Astrocyte (in vitro differentiated cells and primary cell): Measurements from ENCODE around the gene MMD.

Source experiments
- EZH2 ChIP-seq: IDR thresholded peaks from 2 replicates; pipeline ENCODE4 v1.6.1; 2012; ENCODE audit warnings: mild to moderate bottlenecking, low read length, inconsistent platforms; ENCODE audit not compliant: insufficient read depth
- TF ChIP-seq, protein P1 (sequence below): IDR thresholded peaks from 2 replicates; pipeline ENCODE4 v1.5.1; 2011; ENCODE audit warnings: low read depth, mild to moderate bottlenecking, inconsistent platforms, low read length, moderate library complexity; ENCODE audit not compliant: insufficient read depth

DNA sequence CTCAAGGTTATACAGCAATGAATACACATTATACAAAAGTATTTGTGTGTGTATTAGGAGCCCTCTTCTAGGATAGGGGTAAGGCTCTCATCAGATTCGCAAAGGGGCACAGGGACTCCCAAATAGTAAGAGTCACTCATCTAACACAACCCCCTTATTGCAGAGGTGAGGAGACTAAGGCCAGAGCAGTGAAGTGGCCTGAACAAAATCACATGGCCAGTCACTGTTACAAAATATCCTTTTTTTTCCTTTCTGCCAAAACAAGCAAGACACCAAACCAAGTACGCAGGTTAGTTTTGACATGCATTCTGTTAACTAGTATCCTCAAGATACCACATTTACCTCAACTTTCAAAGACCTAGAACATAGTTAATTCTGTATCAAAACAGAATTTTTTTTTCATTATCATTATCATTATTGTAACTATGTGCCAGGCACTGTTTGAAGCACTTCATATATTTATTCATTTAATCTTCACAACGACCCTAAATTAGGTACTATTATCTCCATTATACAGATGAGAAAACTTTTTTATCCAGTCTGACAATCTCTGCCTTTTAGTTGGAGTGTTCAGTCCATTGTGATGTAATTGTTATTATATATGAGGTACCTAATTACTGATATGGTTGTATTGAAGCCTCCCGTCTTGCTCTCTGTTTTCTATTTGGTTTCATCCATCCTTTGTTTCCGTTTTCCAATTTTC is 25.7 kb downstream of the MMD start:
- TF ChIP-seq, protein P1, sequence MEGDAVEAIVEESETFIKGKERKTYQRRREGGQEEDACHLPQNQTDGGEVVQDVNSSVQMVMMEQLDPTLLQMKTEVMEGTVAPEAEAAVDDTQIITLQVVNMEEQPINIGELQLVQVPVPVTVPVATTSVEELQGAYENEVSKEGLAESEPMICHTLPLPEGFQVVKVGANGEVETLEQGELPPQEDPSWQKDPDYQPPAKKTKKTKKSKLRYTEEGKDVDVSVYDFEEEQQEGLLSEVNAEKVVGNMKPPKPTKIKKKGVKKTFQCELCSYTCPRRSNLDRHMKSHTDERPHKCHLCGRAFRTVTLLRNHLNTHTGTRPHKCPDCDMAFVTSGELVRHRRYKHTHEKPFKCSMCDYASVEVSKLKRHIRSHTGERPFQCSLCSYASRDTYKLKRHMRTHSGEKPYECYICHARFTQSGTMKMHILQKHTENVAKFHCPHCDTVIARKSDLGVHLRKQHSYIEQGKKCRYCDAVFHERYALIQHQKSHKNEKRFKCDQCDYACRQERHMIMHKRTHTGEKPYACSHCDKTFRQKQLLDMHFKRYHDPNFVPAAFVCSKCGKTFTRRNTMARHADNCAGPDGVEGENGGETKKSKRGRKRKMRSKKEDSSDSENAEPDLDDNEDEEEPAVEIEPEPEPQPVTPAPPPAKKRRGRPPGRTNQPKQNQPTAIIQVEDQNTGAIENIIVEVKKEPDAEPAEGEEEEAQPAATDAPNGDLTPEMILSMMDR: no peak
- no peak for TF ChIP-seq EZH2
